ENCODE data around the gene ANO5. TPM values are rescaled to one million over a fixed set of nuclear protein-coding genes. Genes with fewer than 3 reads are reported as not detected.

The ANO5 gene
- total RNA-seq, 1 experiment from 2014 or later = 1.1 TPM

DNA sequence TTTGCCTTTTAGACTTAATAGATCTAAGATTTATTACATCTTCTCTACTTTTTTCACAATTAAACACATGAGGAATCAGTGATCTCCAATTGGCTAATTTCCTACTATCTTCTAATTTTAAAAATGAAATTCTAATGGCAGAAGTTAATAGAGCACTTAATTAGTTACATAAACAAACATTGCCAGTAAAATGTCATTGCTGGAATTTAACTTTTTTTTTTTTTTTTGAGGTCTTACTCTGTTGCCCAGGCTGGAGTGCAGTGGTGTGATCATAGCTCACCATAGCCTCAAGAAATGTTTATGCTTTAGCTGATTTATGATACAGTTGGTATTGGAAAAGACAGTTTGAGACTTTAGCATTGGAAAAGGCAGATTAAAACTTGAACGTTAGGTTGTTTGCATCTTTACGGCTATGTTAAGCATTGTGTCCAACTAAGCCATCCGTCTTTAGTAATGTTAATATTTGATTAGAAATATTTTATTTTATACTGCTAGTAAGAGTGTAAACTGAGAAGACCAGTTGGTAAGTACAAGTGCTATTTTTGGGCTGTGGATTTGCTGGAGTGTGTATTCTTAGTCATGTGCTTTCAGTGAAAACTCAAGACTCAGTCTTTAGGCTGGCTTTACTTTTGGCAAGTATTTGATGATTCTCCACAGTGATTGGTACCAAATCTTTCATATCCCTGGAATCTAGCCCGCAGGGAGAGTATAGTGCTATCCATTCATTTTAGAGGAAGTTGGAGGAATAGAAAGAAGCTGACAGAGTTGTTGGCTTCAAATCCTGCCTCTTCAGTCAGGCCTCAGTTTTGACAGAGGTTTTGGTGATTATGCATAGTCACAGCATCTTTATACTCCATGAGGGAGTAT is 4.5 kb downstream of the ANO5 start:
- Histone ChIP-seq H3K4me2 (ENCODE audit: low read length) (no peak overlapping the region), H3K9me3 (ENCODE audit: control insufficient read depth in 1 of 2, insufficient read depth in 1 of 2, low read depth in 1 of 2, low read length in 2 of 2) (no peaks in the 10 kb centered on the region), H2AFZ (ENCODE audit: low read depth, low read length, poor library complexity, severe bottlenecking) (no peak overlapping the region), H3K27me3 (ENCODE audit: insufficient read depth, low read length) (no peaks in the 10 kb centered on the region), H3K9ac (ENCODE audit: low read length) (no peak overlapping the region), H3K4me3 (replicated peaks in 1 of 2; ENCODE audit: low read depth in 1 of 2, low read length in 2 of 2) (no peak overlapping the region), H3K9me2 (ENCODE audit: insufficient read depth) (no peaks in the 10 kb centered on the region), H3K27ac (ENCODE audit: low read depth, low read length) (no peak overlapping the region), H4K20me1 (ENCODE audit: insufficient read depth) (no peaks in the 10 kb centered on the region), H3K36me3 (ENCODE audit: control insufficient read depth in 1 of 2, insufficient read depth in 2 of 2, low read length in 2 of 2) (no peaks in the 10 kb centered on the region), H3K79me2 (ENCODE audit: insufficient read depth, low read length) (no peaks in the 10 kb centered on the region; the same call in 1 of the 2 replicates), H3K4me1 (ENCODE audit: control insufficient read depth in 1 of 2, insufficient read depth in 2 of 2, low read length in 2 of 2) (peaks cover 0 to 3% of the 10 kb centered on the region in 2 experiments; a peak in 1 of 4 replicates)
- ChIA-PET RAD21 (ENCODE audit: low non-redundant PET in 1 of 2, low total read pairs in 2 of 2, uncharacterized antibody in 2 of 2, unreplicated experiment in 2 of 2) (no interaction called here), CTCF (no interaction called here), POLR2A (no interaction called here)
- DNase-seq (ENCODE audit: low read depth, low spot score) (no peak), ATAC-seq (no peak)
- TF ChIP-seq SRF (IDR thresholded peaks at IDR 0.05; ENCODE audit: low read depth) (no peak), EGR1 (IDR thresholded peaks at IDR 0.05; ENCODE audit: low read depth) (no peak), CEBPB (IDR thresholded peaks at IDR 0.05; ENCODE audit: low read depth) (no peak), POLR2AphosphoS5 (IDR thresholded peaks at IDR 0.05; ENCODE audit: low read depth, low read length) (no peak), ZNF274 (IDR thresholded peaks at IDR 0.05; ENCODE audit: low read depth, low read length) (no peak), JUND (IDR thresholded peaks at IDR 0.05) (no peak)
- TF ChIP-seq, protein P1, sequence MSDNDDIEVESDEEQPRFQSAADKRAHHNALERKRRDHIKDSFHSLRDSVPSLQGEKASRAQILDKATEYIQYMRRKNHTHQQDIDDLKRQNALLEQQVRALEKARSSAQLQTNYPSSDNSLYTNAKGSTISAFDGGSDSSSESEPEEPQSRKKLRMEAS (IDR thresholded peaks at IDR 0.05) = no peak
- TF ChIP-seq, protein P2, sequence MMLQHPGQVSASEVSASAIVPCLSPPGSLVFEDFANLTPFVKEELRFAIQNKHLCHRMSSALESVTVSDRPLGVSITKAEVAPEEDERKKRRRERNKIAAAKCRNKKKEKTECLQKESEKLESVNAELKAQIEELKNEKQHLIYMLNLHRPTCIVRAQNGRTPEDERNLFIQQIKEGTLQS (IDR thresholded peaks at IDR 0.05) = no peak
- TF ChIP-seq, protein P3, sequence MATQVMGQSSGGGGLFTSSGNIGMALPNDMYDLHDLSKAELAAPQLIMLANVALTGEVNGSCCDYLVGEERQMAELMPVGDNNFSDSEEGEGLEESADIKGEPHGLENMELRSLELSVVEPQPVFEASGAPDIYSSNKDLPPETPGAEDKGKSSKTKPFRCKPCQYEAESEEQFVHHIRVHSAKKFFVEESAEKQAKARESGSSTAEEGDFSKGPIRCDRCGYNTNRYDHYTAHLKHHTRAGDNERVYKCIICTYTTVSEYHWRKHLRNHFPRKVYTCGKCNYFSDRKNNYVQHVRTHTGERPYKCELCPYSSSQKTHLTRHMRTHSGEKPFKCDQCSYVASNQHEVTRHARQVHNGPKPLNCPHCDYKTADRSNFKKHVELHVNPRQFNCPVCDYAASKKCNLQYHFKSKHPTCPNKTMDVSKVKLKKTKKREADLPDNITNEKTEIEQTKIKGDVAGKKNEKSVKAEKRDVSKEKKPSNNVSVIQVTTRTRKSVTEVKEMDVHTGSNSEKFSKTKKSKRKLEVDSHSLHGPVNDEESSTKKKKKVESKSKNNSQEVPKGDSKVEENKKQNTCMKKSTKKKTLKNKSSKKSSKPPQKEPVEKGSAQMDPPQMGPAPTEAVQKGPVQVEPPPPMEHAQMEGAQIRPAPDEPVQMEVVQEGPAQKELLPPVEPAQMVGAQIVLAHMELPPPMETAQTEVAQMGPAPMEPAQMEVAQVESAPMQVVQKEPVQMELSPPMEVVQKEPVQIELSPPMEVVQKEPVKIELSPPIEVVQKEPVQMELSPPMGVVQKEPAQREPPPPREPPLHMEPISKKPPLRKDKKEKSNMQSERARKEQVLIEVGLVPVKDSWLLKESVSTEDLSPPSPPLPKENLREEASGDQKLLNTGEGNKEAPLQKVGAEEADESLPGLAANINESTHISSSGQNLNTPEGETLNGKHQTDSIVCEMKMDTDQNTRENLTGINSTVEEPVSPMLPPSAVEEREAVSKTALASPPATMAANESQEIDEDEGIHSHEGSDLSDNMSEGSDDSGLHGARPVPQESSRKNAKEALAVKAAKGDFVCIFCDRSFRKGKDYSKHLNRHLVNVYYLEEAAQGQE (IDR thresholded peaks at IDR 0.05; ENCODE audit: low read depth) = no peak
- BruUV-seq (replicated peaks) = no TSS peak
- intact Hi-C loops (cut with micrococcal nuclease) = no loop called here

Measured in HCT116 (cell line).